Activated naive CD8-positive, alpha-beta T cell treated with anti-CD3 and anti-CD28 coated beads, Interleukin-2, amount 50 U/mL, for 24 hours (primary cell): ENCODE results near the gene ACP4.
A peak's percentile ranks its signal among the peaks of the same experiment; 100 is the strongest.

Experiments
- ATAC-seq: fragments of 150-1000 bp; cut with Tn5 transposase; one replicate; pipeline ENCODE4 v1.10.0; 2021
- DNase-seq: peaks from one replicate; pipeline ENCODE4 v3.0.0; 2021
- H3K27ac Mint-ChIP-seq: one replicate; pipeline ENCODE4 v1.8.0; 2021; ENCODE audit warnings: mild to moderate bottlenecking, mixed read lengths
- H3K27me3 Mint-ChIP-seq: one replicate; pipeline ENCODE4 v1.8.0; 2021; ENCODE audit warnings: mixed read lengths
- H3K36me3 Mint-ChIP-seq: one replicate; pipeline ENCODE4 v1.8.0; 2021; ENCODE audit warnings: low read depth, mixed read lengths
- H3K4me1 Mint-ChIP-seq: one replicate; pipeline ENCODE4 v1.8.0; 2021; ENCODE audit warnings: mixed read lengths
- H3K4me3 Mint-ChIP-seq: one replicate; pipeline ENCODE4 v1.8.0; 2021; ENCODE audit warnings: mild to moderate bottlenecking, moderate library complexity, mixed read lengths
- H3K9me3 Mint-ChIP-seq: one replicate; pipeline ENCODE4 v1.8.0; 2021; ENCODE audit warnings: mixed read lengths

The ACP4 gene

DNA sequence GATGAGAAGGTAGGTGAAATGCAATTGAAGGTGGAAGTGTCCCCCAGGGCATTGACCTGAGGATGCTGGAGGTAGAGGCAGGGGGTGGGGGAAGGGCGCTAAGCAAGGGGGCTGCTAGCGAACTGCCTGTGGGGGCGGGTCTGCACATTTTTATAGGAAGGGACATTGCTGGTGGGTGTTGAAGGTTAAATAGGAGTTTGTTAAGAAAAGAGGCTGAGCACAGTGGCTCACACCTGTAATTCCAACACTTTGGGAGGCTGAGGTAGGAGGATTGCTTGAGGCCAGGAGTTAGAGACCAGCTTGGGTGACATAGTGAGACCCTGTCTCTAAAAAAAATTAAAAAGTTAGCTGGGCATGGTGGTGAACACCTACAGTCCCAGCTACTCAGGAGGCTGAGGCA lies 5.5 kb upstream of the ACP4 start:
- Mint-ChIP-seq H3K27me3 (peaks cover 28% of the 10 kb centered on the region), H3K4me3 (no peak overlapping the region), H3K36me3 (no peaks in the 10 kb centered on the region), H3K4me1 (peaks cover 2% of the 10 kb centered on the region), H3K27ac (no peak overlapping the region), H3K9me3 (no peaks in the 10 kb centered on the region)
- no peak for DNase-seq
- ATAC-seq: no peak

DNA sequence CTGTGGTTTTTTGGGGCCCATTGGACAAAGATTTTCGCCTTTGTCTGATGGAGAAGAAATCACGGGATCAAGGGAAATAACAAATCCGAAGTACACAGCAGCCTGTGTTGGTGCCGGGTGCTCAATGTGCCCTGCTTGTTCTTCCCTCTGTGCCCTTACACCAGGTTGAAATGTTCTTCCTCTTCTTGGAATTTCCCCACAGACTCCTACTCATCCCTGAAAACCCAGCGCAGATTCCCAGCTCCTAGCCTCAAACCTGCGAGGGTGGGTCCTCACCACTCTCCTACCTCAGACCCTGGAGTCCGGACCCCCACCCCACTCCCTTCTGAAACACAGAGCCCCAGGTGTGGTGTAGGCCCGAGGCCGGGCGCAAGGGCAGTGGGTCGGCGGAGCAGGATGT lies 4.9 kb upstream of the ACP4 start:
- H3K36me3 Mint-ChIP-seq: no peaks in the 10 kb centered on the region
- DNase-seq (no peak), ATAC-seq (no peak)
- H3K9me3 Mint-ChIP-seq: no peaks in the 10 kb centered on the region
- H3K4me3 Mint-ChIP-seq: no peak overlapping the region
- no peak overlapping the region for H3K27ac Mint-ChIP-seq
- H3K4me1 Mint-ChIP-seq: peaks cover 2% of the 10 kb centered on the region
- H3K27me3 Mint-ChIP-seq: peaks cover 23% of the 10 kb centered on the region

DNA sequence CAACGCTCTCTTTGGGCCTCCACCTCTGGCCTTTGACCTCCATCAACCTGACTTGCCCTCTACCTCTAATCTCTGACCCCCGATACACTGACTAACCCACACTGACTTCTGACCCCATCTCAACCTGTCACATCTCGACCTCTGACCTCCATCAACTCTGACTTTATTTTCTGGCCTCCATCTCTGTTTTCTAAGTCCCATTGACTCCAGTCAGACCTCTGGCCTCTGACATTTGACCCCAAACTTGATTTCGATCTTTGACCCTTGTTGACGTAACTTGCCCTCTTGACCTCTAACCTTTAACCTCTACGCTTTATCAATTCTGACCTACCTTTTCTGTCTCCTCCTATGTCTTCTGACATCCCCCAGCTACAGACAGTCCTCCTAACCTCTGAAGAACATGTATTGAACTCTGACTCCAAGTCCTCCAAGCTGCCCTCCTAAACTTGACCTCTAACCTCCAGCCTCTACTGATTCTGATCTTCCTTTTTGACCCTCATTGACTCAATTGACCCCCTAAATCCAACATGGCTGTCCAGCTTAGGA lies 780 bp downstream of the ACP4 start:
- Mint-ChIP-seq H3K27me3 (no peaks in the 10 kb centered on the region), H3K36me3 (no peaks in the 10 kb centered on the region), H3K4me1 (peaks cover 4% of the 10 kb centered on the region), H3K27ac (no peak overlapping the region), H3K4me3 (no peak overlapping the region), H3K9me3 (no peaks in the 10 kb centered on the region)
- ATAC-seq (no peak), DNase-seq (no peak)

DNA sequence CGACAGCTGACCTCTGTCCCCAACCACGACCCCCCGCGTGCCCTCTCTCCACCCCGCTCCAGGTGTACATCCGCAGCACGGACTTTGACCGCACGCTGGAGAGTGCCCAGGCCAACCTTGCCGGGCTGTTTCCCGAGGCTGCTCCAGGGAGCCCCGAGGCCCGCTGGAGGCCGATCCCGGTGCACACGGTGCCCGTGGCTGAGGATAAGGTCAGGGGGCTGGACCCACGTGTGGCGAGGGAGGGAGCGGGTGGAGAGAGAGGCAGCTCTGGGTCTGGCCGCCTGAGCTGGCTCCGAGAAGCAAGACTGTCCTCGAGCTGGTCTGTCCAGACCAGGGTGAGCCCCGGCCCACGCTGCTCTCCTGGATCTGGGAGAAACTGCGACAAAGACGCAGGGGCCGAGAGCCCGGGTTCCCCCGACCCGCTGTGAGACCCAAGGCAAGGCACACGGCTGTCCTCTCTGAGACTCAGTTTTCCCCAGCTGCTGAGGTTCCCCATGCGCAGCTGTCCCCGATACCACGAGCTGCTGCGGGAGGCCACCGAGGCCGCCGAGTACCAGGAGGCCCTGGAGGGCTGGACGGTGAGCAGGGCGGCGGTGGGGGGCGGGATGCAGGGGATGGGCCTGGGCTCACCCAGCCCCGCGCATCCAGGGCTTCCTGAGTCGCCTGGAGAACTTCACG lies 1.5 kb downstream of the ACP4 start:
- Mint-ChIP-seq H3K4me3 (no peak overlapping the region), H3K9me3 (no peaks in the 10 kb centered on the region), H3K4me1 (peaks cover 4% of the 10 kb centered on the region), H3K27me3 (no peaks in the 10 kb centered on the region), H3K27ac (no peak overlapping the region), H3K36me3 (no peaks in the 10 kb centered on the region)
- DNase-seq: no peak
- ATAC-seq: no peak

DNA sequence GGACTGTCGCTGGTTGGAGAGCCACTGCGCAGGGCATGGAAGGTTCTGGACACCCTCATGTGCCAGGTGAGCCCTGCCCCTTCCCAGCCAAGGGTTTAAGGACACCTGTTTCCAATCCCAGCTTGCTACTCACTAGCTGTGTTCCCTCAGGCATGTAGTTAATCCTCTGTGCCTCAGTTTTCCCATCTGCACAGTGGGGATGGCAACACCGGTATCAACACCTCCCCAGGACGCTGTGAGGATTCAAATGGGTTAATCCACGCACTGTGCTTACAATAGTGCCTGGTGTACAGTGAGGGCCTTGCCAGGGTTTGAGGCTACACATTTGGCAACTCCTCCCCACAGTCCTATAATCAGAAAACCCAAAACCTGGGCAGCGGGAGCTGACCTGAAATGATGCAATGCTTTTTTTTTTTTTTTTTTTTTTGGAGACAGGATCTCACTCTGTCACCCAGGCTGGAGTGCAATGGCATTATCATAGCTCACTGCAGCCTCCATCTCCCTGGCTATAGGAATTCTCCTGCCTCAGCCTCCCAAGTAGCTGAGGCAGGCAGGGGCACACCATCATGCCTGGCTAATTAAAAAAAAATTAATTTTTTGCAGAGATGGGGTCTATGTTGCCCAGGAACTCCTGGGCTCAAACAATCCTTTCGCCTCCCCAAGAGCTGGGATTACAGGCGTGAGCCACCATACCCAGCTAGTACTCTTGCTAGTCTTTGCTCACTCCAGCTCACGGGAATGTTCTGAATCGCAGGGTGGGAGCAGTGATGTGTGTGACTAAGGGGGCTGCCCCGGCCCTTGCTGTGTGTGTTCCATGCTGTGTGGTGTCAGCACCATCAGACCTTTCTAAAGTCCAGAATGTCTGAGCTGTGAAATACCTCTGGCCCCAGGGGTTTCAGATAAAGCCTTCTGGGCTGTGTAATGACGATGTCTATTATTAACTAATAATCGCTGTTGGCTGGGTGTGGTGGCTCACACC lies 2.3 kb downstream of the ACP4 start:
- no peak overlapping the region for H3K4me3 Mint-ChIP-seq
- DNase-seq (no peak), ATAC-seq (no peak)
- H3K27ac Mint-ChIP-seq: no peak overlapping the region
- no peaks in the 10 kb centered on the region for H3K27me3 Mint-ChIP-seq
- peaks cover 7% of the 10 kb centered on the region for H3K4me1 Mint-ChIP-seq
- no peaks in the 10 kb centered on the region for H3K9me3 Mint-ChIP-seq
- peaks cover 5% of the 10 kb centered on the region for H3K36me3 Mint-ChIP-seq

DNA sequence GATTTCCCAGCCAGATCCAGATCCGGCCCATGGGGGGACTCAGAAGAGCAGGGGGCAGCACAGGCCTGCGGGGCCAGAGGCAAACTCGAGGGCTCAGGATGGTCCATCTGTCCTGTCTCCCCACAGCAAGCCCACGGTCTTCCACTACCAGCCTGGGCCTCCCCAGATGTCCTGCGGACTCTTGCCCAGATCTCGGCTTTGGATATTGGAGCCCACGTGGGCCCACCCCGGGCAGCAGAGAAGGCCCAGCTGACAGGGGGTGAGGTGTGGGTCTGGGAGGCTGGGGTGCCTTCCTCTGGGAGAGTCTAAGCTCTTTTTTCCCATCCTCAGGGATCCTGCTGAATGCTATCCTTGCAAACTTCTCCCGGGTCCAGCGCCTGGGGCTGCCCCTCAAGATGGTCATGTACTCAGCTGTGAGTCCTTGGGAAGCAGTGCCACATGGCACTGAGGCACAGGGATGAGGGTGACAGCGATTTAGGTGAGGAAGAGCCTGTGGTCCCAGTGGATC lies 3.4 kb downstream of the ACP4 start:
- H3K27me3 Mint-ChIP-seq: no peaks in the 10 kb centered on the region
- no peak for DNase-seq
- H3K27ac Mint-ChIP-seq: no peak overlapping the region
- peaks cover 9% of the 10 kb centered on the region for H3K4me1 Mint-ChIP-seq
- peaks cover 10% of the 10 kb centered on the region for H3K36me3 Mint-ChIP-seq
- H3K9me3 Mint-ChIP-seq: no peaks in the 10 kb centered on the region
- peak overlapping the region; percentile 14 for H3K4me3 Mint-ChIP-seq
- ATAC-seq: no peak

DNA sequence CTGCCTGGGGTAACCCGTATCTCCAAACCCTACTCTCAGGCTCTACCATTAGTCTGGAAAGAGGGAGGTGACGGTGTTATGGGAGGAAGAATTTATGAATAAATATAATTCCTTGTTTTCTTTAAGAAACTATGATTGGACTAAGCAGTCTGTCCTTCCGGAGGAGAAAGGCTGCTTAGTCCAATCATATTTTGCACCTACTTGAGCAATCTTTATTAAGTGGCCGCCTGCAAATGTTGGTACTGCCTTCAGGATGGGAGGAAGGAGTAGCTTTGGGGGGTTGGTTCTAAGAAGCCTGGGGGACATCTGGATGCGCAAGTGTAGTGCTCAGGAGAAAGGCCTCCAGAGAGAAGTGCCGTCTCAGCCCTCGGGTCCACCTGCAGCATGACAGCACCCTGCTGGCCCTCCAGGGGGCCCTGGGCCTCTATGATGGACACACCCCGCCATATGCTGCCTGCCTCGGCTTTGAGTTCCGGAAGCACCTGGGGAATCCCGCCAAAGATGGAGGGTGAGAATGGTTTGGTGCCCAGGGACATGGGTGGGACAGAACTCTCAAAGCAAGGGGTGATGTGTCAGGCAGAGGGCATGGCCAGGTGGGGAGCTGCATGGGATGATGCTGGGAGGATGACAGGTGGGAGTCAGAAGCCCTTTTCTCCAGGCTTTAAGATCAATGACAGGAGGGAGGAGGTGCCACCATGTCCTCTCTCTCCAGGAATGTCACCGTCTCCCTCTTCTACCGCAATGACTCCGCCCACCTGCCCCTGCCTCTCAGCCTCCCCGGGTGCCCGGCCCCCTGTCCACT lies 4.1 kb downstream of the ACP4 start:
- H3K4me3 Mint-ChIP-seq: peak overlapping the region; percentile 17
- no peaks in the 10 kb centered on the region for H3K27me3 Mint-ChIP-seq
- H3K9me3 Mint-ChIP-seq: no peaks in the 10 kb centered on the region
- DNase-seq (no peak), ATAC-seq (peak; percentile 6)
- H3K4me1 Mint-ChIP-seq: peaks cover 9% of the 10 kb centered on the region
- peaks cover 13% of the 10 kb centered on the region for H3K36me3 Mint-ChIP-seq
- peak overlapping the region; percentile 42 for H3K27ac Mint-ChIP-seq

DNA sequence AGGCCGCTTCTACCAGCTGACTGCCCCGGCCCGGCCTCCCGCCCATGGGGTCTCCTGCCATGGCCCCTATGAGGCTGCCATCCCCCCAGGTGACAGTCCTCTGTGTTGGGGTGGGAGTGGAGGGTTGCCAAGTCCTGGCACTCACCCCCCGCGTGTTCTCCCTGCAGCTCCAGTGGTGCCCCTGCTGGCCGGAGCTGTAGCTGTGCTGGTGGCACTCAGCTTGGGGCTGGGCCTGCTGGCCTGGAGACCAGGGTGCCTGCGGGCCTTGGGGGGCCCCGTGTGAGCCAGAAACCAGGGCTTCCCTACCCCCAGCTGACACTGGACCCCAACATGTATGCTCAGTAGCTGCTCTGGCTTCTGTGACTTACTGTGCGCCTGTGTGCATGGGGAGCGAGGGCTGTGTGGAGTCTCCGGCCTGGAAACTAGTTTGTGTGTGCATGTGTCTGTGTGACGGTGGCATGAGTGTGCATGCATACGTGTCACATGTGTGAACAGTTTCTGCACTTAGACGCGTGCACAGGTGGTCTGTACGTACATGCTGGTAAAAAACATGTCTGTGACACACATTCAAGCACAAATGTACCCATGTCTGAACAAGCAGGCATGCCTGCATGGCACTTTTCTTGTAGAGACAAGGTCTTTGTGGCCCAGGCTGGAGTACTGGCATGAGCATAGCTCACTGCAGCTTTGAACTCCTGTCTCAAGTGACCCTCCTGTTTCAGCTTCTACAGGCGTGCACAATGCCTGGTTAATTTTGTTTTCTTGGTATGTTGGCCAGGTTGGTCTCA lies 4.9 kb downstream of the ACP4 start:
- no peaks in the 10 kb centered on the region for H3K9me3 Mint-ChIP-seq
- peak; percentile 56 for DNase-seq

DNA sequence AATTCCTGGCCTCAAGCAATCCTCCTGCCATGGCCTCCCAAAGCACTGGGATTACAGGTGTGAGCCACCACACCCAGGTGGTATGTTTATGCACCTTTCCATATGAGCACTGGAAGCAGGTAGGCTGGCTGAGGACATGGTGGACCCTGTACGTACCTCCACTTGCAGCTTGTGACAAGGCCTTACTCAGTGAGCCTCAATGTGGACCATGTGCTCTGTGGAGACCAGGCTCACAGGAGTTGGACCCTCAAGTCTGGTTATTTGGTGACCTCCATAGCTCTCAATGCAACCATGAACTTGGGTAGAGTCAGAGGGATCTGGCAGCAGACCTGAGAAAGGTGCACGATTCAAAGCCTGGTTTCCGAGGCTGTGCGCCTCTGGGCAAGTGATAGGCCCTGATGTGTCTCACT lies 5.5 kb downstream of the ACP4 start:
- Mint-ChIP-seq H3K27ac (peak overlapping the region; percentile 62), H3K4me3 (no peak overlapping the region), H3K4me1 (peaks cover 13% of the 10 kb centered on the region), H3K27me3 (no peaks in the 10 kb centered on the region), H3K9me3 (no peaks in the 10 kb centered on the region), H3K36me3 (peaks cover 22% of the 10 kb centered on the region)
- no peak for DNase-seq
- ATAC-seq: no peak

More for the DNA sequence above, 4.9 kb downstream of the ACP4 start:
- Mint-ChIP-seq H3K36me3 (peaks cover 17% of the 10 kb centered on the region), H3K27me3 (no peaks in the 10 kb centered on the region), H3K27ac (peak overlapping the region; percentile 60), H3K4me1 (peaks cover 10% of the 10 kb centered on the region), H3K4me3 (no peak overlapping the region)
- ATAC-seq: peak; percentile 35

DNA sequence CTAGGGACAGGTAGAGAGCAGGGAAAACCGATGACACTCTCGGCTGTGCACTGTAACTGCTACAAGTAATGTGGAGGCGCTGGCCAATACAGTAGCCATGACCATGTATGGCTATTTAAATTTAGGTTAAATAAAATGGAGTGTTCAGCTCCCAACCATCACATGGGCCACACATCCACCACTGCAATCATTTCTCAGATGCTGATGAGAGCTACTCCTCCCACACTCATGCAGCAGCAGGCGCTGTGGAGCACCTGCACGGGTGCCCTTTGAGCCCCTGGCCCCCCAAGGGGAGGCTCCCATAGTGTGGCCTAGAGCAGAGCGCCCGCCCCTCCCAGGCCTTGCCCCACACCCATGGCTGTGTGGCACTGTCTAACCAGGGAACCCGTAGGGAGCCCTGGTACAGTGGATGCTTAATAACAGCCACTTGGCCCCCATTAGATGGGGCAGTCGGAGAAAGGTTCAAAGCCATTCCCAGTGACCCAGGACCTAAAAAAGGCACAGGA lies 6.0 kb downstream of the ACP4 start:
- Mint-ChIP-seq H3K27ac (peak overlapping the region; percentile 62), H3K9me3 (no peaks in the 10 kb centered on the region), H3K27me3 (no peaks in the 10 kb centered on the region), H3K4me3 (no peak overlapping the region), H3K4me1 (peaks cover 18% of the 10 kb centered on the region), H3K36me3 (peaks cover 27% of the 10 kb centered on the region)
- ATAC-seq: peak; percentile 16
- DNase-seq: no peak

DNA sequence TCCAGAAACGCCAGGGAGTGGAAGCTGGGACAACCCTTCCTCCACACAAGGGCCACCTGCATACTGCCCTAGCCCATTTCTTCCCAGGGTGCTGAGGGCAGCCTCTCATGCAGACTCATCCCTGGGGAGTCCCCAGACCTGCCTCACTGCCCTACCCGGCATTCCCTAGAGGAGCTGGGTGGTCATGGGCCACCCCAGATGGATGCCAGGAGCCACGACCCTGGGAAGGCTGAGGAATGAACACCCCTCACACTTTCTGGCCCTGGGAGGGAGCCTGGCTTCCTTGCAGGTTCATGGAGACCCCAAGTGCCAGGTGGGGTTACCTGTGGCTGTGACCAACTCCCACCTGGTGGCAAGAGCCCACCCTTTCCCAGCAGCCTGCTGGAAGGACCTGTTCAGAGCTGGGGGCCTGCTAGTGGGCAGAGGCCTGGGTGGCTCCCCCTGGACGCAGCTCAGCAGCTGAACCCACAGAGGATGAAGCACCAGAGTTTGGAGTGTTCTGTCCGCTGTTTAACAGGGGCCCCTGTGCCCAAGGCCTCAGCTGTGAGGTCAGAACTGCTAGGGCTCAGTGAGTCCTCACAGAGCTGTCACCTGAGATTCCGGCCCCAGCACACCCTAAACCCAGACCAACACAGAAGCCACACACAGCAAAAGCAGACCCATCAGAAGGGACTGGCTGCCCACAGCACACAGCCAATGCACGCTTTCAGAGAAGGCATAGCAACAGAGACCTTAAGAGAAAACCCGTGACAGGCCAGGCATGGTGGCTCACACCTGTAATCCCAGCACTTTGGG lies 6.6 kb downstream of the ACP4 start:
- Mint-ChIP-seq H3K4me1 (peaks cover 23% of the 10 kb centered on the region), H3K4me3 (no peak overlapping the region), H3K9me3 (no peaks in the 10 kb centered on the region), H3K27ac (peak overlapping the region; percentile 59), H3K36me3 (peaks cover 33% of the 10 kb centered on the region), H3K27me3 (no peaks in the 10 kb centered on the region)
- ATAC-seq (no peak), DNase-seq (no peak)

DNA sequence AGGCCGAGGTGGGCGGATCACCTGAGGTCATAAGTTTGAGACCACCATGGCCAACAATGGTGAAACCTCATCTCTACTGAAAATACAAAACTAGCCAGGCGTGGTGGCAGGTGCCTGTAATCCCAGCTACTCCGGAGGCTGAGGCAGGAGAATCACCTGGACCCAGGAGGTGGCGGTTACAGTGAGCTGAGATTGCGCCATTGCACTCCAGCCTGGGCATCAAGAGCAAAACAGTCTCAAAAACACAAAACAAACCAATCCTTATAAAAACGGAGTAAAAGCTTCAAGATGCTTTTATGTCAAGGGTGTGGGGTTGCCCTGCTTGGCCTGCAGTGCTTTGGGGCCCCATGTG lies 7.2 kb downstream of the ACP4 start:
- no peak overlapping the region for H3K4me3 Mint-ChIP-seq

More for the DNA sequence above, 7.2 kb downstream of the ACP4 start:
- H3K36me3 Mint-ChIP-seq: peaks cover 39% of the 10 kb centered on the region
- H3K4me1 Mint-ChIP-seq: peaks cover 29% of the 10 kb centered on the region
- DNase-seq (no peak), ATAC-seq (no peak)
- no peaks in the 10 kb centered on the region for H3K9me3 Mint-ChIP-seq
- H3K27me3 Mint-ChIP-seq: no peaks in the 10 kb centered on the region
- H3K27ac Mint-ChIP-seq: peak overlapping the region; percentile 59
